Activated CD8-positive, alpha-beta memory T cell treated with anti-CD3 and anti-CD28 coated beads for 4 hours (primary cell): ENCODE data around the gene ATF5.
"Not testable (repeated sequence)": the region's sequence is repeated elsewhere in the genome, so short reads cannot be mapped to it uniquely, and the experiment has no call there.

Experiments used
- DNase-seq, 2 donors: peaks; one replicate each; pipeline ENCODE4 v3.0.0-alpha.2; 2020; ENCODE audit warnings: low read depth in 2 of 2

The ATF5 gene

DNA sequence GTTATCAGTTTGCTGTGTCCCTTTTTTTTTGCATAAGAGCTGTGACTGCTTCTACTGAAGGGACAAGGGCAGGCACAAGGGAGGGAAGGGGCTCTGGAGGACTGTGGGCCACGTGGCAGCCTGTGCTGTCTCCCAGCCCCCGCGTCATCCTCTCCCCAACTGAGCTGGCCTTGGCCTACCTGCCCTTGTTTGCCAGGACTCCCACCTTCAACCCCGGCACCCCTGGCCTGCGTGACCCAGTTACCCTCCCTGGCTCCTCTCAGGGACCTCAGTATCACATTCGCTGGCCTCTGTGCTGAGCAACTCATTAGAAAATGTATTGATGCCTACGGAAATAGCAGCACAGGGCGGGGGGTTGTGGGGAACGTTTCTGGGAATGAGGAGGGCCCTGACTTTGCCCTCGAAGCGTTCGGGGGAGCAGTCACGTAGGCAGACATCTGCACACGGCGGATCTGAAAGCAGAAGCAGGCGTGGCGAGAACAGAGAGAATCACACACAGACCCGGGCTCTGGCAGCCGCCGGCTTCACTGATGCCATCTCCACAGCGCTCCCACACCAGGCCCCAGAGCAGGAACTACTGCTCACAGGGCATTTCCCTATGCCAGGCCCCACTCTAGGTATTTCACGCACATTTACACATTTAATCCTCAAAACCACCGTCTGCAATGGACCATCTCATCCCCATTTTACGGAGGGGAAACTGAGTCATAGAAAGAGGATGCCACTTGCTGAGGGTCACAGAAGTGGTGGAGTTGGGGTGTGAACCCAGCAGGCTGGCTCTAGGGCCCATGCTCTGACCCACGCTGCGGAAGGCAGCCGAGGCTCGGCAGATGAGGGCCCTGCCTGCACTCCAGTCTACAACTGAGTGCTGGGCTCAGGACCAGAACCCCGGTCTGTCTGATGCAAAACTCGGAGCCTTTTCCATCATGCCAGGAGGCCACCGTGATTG lies 5.7 kb upstream of the ATF5 start:
- DNase-seq = no peak

DNA sequence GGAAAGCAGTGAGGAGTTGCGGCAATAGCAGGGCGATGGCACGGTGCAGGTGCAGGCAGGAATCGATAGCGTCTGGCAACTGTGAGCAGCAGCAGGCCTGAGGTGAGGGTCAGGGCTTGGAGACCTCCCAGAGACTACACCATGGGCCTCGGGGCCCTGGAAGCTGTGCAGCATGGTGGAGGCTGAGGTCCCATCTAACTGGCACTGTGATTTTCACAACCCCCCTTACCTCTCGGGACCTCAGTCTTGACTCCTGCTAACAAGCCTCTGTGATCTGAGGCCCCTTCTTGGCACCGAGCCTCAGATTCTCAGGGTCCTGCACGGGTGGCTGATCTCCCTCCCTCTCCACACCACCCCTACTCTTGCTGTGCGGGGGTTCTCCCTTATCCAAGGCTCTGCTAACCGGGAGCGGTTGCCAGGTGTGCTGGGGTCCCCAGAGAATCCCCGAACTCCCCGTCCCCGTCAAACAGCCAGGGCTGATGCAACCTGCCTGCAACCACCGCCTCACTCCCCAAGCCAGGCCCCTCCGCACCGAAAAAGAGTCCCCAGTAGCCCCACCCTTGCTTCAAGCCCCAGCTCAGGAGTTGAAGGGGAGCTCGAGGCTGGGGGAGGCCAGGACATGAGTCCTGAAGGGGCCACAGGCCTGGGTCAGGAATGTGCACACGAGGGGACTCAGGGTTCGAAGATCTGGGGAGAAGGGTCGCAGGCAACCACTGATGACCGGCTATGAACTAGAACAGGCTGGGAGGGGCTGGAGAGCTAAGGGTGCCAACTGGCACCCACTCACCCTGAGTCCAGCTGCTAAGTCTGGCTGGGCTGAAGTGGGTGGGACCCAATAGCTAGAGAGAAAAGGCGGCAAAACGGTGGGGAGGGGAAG lies 4.8 kb upstream of the ATF5 start:
- no peak for DNase-seq

DNA sequence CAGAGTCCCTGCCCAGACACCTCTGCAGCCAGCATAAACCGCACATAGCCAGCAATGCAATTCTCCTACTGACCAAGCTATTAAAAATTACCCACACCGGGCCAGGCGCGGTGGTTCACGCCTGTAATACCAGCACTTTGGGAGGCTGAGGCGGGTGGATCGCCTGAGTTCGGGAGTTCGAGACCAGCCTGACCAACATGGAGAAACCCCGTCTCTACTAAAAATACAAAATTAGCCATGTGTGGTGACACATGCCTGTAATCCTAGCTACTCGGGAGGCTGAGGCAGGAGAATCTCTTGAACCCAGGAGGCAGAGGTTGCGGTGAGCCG lies 4.2 kb upstream of the ATF5 start:
- not testable (repeated sequence) for DNase-seq

DNA sequence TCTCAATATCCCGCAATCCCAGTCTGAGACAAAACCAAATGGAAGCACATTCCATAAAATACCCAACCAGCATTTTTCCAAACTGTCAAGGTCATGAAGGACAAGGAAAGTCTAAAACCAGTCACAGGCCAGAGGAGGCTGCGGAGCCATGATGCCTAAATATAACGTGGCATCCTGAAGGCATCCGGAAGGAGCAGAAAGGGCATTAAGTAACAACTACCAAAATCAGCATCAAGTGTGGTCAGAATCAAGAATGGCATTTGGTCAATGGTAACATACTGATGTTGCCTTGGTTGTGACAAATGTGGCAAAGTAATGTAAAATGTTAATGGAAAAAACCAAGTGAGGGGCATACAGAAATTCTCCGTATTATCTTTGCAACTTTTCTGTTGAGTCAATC lies 3.5 kb upstream of the ATF5 start:
- no peak for DNase-seq

DNA sequence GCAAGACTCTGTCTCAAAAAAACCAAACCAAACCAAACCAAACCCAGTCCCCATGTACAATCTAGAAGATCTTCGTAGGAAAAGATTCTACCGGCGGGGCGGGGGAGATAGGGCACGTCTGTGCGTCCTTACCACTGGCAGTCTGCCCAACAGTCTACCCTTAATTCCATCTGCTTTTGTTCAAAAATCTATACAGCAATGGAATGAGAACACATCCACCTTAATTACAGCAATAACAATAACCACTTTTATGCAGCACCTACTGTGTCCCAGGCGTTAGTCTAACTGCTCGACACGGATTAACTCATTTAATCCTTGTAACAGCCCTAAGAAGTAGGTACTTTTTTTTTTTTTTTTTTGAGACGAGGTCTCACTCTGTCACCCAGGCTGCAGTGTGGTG lies 2.5 kb upstream of the ATF5 start:
- DNase-seq = no peak

DNA sequence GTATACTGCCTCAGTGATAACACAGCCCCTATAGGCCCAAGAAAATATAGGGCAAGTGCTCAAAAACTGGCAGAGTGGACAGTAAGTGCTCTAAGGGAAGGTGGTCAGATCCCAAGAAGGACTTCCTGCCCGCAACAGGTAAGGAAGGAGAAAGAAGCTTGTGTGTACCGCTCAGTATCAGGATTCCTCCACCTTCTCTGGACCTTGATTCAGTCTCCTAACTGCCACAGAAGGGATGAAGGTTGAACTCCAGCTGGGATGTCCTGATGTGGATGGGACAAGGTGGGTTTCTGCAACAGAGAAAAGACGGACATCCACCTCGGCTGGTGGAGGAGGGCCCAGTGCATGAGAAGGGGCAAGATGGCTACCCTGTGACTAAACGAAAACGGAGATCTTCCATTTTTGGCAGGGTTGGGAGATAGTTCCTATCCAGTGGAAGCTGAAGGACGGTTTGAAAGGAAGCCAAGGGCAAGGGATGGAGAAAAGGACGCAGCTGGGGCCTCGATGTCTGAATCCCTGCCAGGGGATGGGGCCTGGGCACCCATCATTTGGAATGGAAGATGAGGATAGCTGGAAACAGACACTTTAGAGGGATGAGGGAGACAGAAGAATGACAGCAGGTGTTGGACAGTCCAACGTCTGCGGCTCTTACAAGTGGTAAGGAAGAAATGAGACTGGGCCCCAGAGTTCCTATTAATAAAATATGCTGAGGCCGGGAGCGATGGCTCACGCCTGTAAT lies 1.3 kb upstream of the ATF5 start:
- no peak for DNase-seq

DNA sequence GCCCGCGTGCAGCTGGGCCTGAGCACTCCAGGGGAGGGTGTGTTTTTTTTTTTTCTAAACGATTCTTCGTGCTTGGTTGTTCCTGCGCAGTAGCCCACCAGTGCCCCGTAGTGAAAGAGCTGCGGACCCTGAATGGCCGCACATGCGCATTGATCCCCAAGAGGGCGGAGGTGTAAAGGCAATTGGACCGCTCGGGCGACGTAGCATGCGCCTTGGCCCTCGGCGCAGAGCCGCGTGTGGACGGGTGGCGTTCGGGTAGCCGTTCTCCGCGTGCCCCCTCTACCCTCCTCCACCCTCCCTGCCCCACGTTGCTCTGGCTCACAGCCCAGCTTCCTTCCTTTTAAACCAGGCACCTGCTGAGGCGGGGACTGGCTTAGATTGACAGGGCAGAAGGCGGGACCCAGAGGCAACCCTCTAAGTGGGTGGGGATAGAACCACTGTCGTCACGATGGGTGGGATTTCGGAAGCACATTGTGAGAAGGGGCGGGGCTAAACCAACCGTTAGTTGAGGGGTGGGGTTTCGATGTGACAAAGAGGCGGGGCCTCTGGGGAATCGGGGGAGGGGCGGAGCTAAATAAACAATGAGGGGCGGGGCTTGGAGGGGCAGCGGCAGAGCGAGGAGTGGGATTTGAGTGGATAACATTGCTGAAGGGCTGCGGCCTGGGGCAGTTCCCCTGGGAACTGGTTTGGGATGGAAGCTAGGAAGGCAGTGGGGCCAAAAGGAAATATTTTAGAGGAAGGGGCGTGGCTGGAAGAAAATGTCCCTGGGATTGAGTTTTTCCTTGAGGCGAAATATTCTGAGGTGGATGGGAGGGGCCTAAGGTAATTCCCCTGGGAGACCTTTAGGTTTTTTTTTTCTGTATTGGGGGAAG lies 842 bp downstream of the ATF5 start:
- peak; percentile 81 to 91 for DNase-seq

DNA sequence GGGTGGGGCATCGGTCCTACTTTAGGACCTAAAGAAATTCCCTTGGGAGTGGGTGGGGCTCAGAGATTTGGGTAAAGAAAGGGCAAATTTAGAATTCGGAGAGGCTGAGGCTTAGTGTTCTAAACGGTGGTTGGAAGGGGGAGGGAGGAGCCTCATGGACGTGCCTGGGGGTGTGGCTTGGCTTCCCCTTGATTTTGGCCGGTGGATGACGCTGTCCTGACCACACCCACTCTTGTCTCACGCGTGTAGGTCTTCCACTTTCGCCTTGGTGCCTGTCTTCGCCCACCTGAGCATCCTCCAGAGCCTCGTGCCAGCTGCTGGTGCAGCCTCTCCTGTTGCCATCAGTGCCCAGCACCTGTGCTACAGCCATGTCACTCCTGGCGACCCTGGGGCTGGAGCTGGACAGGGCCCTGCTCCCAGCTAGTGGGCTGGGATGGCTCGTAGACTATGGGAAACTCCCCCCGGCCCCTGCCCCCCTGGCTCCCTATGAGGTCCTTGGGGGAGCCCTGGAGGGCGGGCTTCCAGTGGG lies 1.5 kb downstream of the ATF5 start:
- DNase-seq = no peak

DNA sequence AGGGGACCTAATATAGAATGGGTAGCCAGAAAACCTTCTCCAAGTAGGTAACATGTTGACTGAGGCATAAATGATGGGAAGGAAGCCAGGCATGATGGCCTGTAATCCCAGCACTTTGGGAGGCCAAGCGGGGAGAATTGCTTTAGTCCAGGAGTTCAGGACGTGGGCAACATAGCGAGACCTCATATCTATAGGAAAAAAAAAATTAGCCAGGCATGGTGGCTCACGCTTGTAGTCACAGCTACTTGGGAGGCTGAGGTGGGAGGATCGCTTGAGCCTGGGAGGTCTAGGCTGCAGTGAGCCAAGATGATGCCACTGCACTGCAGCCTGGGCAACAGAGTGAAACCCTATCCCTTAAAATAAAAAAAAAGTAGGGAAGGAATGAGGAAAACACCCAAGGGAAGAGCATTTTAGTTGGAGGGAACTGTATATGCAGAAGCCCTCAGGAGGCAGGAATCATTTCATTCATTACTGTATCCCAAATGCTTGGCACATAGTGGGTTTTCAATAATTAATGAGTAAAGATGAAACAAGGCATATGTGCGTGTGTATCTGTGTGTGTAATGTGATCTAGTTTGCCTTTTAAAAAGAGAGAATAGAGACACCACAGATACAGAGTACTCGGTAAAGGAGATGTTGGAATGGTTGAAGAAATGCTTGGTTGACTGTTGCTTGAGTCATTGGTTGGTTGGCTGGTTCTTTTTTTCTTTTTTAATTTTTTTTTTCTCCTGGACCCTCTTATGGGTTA lies 2.5 kb downstream of the ATF5 start:
- no peak for DNase-seq

DNA sequence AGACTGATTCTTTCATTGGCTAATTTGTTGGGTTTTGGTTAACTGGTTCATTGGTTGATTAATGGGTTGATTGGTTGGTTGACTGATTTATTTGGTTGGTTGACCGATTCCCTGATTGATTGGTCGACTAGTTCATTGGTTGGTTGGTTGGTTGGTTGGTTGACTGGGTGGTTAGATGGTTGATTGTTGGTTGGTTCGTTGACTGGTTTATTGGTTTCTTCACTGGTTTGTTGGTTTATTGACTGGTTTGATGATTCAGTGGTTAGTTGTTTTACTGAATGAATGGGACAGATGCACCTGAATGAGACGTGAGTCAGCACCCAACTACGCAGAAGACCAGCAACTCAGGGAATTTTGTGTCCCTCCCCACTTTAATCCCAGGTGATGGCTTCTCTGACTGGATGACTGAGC lies 3.0 kb downstream of the ATF5 start:
- no peak for DNase-seq

DNA sequence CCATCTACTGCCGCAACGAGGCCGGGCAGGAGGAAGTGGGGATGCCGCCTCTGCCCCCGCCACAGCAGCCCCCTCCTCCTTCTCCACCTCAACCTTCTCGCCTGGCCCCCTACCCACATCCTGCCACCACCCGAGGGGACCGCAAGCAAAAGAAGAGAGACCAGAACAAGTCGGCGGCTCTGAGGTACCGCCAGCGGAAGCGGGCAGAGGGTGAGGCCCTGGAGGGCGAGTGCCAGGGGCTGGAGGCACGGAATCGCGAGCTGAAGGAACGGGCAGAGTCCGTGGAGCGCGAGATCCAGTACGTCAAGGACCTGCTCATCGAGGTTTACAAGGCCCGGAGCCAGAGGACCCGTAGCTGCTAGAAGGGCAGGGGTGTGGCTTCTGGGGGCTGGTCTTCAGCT lies 3.7 kb downstream of the ATF5 start:
- no peak for DNase-seq

DNA sequence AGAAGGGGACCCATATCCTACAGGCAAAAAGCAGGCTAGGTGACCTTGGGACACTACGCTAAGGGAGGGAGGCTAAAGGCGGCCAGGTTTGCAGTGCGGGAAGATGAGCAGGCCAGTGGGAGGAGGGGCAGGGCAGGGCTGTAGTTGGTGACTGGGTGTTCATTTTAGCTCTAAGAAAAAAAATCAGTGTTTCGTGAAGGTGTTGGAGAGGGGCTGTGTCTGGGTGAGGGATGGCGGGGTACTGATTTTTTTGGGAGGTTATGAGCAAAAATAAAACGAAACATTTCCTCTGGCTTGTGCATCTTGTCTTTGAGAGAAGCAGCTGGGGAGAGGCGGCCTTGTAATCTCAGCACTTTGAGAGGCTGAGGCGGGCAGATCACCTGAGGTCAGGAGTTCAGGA lies 4.6 kb downstream of the ATF5 start:
- DNase-seq = no peak

DNA sequence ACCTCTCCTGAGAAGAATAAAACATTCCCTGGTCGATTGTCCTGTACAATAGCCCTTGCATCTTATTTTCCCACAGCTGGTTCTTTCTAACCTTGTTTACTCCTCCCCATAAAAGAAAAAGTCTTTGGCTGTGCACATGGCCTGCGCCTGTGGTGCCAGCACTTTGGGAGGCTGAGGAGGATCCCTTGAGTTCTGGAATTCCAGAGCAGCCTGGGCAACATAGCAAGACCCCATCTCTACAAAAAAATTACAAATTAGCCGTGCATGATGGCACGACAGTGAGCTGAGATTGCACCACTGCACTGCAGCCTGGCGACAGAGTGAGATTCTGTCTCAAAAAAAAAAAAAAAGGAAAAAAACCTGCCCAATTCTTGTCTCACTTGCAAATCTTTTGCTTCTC lies 7.5 kb downstream of the ATF5 start:
- no peak for DNase-seq

DNA sequence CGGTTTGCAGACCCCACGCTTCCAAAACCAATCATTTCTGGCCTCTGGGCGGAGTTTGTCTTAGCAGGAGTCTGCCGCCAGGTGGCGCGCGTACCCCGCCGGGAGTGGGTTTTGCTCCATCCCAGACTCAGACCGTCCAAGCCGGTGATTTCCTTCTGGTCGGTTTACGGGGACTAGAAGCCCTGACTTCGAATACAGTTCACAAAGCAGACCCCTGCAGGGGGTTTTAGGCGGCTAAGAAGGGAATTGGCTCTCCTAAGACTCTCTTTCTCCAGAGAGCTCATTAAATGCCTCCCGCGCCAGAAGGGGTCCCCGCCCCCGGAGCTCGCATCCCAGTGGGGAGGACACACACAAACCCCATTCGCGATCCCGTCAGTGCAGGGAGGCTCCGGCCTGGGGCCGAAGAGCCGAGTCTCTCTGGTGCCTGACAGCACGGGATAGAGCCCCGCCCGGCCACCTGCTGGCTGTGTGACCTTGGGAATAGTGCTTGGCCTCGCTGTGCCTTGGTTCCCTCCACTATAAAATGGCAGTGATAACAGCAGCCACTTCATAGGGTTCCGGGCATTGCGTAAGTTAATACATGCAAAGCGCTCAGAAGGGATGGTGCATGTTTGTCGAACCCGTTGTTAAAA lies 8.9 kb downstream of the ATF5 start:
- DNase-seq = peak; percentile 54 to 65

DNA sequence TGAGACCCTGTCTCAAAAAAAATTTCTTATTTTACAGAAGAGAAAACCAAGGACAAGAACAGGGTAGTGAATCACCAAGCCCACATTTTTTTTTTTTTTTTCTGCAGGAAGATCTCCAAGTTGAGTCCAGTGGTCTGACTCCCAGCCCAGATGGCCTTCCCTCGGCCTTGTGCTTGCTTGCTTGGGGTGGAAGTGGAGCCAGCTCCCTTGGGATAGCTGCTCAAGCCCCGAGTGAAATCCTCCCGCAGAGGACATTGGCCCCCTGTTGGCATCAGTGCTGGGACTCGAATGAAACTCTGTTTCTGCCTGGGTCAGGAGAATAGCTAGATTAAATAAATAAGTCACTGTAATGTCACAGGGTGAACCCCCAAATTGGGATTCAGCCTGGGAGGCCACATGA lies 9.7 kb downstream of the ATF5 start:
- no peak for DNase-seq

DNA sequence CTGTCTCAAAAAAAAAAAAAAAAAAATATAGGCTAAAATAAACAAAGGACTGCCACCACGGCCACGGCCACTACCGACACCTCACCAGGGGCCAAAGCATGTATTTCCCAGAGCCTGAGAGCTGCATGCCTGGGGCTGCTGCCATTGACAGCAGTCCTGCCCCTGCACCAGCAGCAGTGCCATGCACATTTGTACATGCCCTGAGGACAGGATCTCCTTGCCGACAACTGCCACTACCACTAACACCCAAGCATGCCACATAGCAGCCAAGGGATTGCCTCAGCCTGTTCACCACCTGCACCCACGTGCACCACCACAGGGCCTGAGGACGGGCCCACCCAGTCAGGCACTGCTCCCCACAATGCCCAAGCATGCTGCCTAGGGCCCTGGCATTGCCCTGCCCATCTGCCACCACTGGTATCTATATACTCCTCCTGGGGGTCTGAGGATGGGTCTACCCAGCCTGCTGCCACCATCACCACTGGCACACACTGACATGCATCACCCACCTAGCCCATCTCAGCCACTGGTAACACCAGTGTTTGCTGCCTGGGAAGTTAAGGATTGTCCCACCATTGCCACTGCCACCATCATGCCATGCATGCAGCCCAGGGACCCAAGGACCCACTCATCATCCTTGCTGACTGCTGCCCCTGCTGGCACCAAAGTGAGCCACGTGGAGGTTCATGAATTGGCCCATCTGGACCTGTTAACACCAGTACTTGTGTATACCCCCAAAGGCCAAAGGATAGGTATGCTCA lies 10.9 kb downstream of the ATF5 start:
- DNase-seq = no peak

DNA sequence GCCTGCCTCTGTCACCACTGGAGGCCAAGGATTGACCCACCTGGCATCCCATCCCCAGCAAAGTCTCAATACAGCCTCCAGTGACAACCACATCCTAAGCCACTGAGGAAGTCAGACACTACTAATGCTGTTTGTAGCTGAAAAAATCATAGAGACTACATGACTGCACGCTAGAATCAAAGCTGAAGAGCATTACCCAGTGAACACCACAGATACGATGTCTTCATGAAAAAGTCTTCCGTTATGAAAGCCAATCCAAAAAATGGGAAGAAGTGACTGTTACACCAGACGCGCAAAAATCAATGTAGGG lies 11.4 kb downstream of the ATF5 start:
- DNase-seq = no peak

DNA sequence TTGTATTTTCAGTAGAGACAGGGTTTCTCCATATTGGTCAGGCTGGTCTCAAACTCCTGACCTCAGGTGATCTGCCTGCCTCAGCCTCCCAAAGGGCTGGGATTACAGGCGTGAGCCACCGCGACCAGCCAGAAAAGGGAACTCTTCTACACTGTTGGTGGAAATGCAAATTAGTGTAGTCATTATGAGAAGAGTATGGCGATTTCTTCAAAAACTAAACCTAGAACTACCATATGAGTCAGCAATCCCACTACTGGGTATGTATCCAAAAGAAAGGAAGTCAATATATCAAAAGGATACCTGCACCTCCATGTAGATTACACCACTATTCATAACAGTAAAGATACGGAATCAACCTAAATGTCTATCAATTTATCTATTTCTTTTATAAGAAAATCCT lies 15.6 kb downstream of the ATF5 start:
- DNase-seq = not testable (repeated sequence)

DNA sequence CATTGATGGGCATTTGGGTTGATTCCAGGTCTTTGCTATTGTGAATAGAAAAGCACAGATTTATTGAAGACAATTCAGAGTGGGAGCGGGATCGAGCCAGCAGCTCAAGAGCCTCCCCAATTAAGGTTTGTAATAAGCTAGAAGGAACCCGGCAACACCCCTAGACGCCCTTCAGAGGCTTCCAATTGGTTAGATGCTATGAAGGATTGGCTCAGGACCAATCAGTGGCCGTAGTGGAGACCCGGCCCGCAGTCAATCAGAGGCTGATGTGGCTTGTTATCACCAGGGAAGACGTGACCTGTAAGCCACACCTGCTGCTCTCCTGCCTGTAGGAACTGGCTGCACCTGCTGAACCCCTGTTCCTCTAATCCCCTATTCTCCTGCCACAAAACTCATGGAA lies 17.4 kb downstream of the ATF5 start:
- no peak for DNase-seq
